ENCODE results near the gene MAP3K13. TPM values are rescaled to one million over a fixed set of nuclear protein-coding genes. Genes with fewer than 3 reads are reported as not detected.
A peak's percentile ranks its signal among the peaks of the same experiment; 100 is the strongest.
"Not testable (repeated sequence)": the region's sequence is repeated elsewhere in the genome, so short reads cannot be mapped to it uniquely, and the experiment has no call there.

MAP3K13 gene
- total RNA-seq, 1 donor from 2014 or later: 26.4 TPM

GRCh38 chr3:185473290-185473815, 110.4 kb downstream of the MAP3K13 start:
- no peak overlapping the region for H3K27ac Mint-ChIP-seq (ENCODE audit: unreplicated experiment)
- H3K9me3 Mint-ChIP-seq (ENCODE audit: unreplicated experiment): no peaks in the 10 kb centered on the region
- no peak for TF ChIP-seq CTCF (IDR thresholded peaks at IDR 0.05; ENCODE audit: unreplicated experiment)
- H3K36me3 Mint-ChIP-seq (ENCODE audit: low read depth, unreplicated experiment): peaks cover 25% of the 10 kb centered on the region
- DNase-seq (ENCODE audit: low spot score): no peak
- H3K4me1 Mint-ChIP-seq (ENCODE audit: unreplicated experiment): peaks cover 12% of the 10 kb centered on the region
- H3K27me3 Mint-ChIP-seq (ENCODE audit: unreplicated experiment): peaks cover 7% of the 10 kb centered on the region
- no peak overlapping the region for H3K4me3 Mint-ChIP-seq (ENCODE audit: unreplicated experiment)

- not testable (repeated sequence) for H3K27me3 Mint-ChIP-seq (ENCODE audit: unreplicated experiment); H3K27ac Mint-ChIP-seq (ENCODE audit: unreplicated experiment); DNase-seq (ENCODE audit: low spot score); H3K4me3 Mint-ChIP-seq (ENCODE audit: unreplicated experiment); H3K9me3 Mint-ChIP-seq (ENCODE audit: unreplicated experiment)
- Mint-ChIP-seq H3K36me3 (ENCODE audit: low read depth, unreplicated experiment) (peaks cover 36% of the 10 kb centered on the region), H3K4me1 (ENCODE audit: unreplicated experiment) (peaks cover 16% of the 10 kb centered on the region)
Observed at GRCh38 chr3:185474922-185475321, 112.0 kb downstream of the MAP3K13 start.

GRCh38 chr3:185477316-185477715, 114.4 kb downstream of the MAP3K13 start:
- H3K4me1 Mint-ChIP-seq (ENCODE audit: unreplicated experiment): peaks cover 9% of the 10 kb centered on the region
- peaks cover 47% of the 10 kb centered on the region for H3K36me3 Mint-ChIP-seq (ENCODE audit: low read depth, unreplicated experiment)
- TF ChIP-seq CTCF (IDR thresholded peaks at IDR 0.05; ENCODE audit: unreplicated experiment): no peak
- H3K4me3 Mint-ChIP-seq (ENCODE audit: unreplicated experiment): peak overlapping the region; percentile 18
- DNase-seq (ENCODE audit: low spot score): no peak
- no peaks in the 10 kb centered on the region for H3K9me3 Mint-ChIP-seq (ENCODE audit: unreplicated experiment)
- H3K27ac Mint-ChIP-seq (ENCODE audit: unreplicated experiment): no peak overlapping the region
- H3K27me3 Mint-ChIP-seq (ENCODE audit: unreplicated experiment): peaks cover 10% of the 10 kb centered on the region

GRCh38 chr3:185479373-185479945, 116.5 kb downstream of the MAP3K13 start:
- Mint-ChIP-seq H3K27me3 (ENCODE audit: unreplicated experiment) (peaks cover 7% of the 10 kb centered on the region), H3K9me3 (ENCODE audit: unreplicated experiment) (no peaks in the 10 kb centered on the region), H3K36me3 (ENCODE audit: low read depth, unreplicated experiment) (peaks cover 43% of the 10 kb centered on the region), H3K4me3 (ENCODE audit: unreplicated experiment) (no peak overlapping the region), H3K27ac (ENCODE audit: unreplicated experiment) (no peak overlapping the region), H3K4me1 (ENCODE audit: unreplicated experiment) (peaks cover 20% of the 10 kb centered on the region)
- DNase-seq (ENCODE audit: low spot score): no peak
- TF ChIP-seq CTCF (IDR thresholded peaks at IDR 0.05; ENCODE audit: unreplicated experiment): no peak

- H3K27me3 Mint-ChIP-seq (ENCODE audit: unreplicated experiment): peaks cover 6% of the 10 kb centered on the region
- H3K4me1 Mint-ChIP-seq (ENCODE audit: unreplicated experiment): peaks cover 22% of the 10 kb centered on the region
- no peak overlapping the region for H3K4me3 Mint-ChIP-seq (ENCODE audit: unreplicated experiment)
- no peak overlapping the region for H3K27ac Mint-ChIP-seq (ENCODE audit: unreplicated experiment)
- TF ChIP-seq CTCF (IDR thresholded peaks at IDR 0.05; ENCODE audit: unreplicated experiment): no peak
- peaks cover 33% of the 10 kb centered on the region for H3K36me3 Mint-ChIP-seq (ENCODE audit: low read depth, unreplicated experiment)
- no peak for DNase-seq (ENCODE audit: low spot score)
- no peaks in the 10 kb centered on the region for H3K9me3 Mint-ChIP-seq (ENCODE audit: unreplicated experiment)
Observed at GRCh38 chr3:185484296-185484695, 121.4 kb downstream of the MAP3K13 start.
